ENCODE data around the gene RRP7A.
"Not testable (repeated sequence)": the region's sequence is repeated elsewhere in the genome, so short reads cannot be mapped to it uniquely, and the experiment has no call there.

RRP7A gene

GRCh38 chr22:42519525-42520401 is at the start of gene RRP7A:
RRP7A (minus strand) TSS chr22:42519796; CDS start chr22:42519786, 10 bp downstream.
- no peak for FAIRE-seq

- not testable (repeated sequence) for FAIRE-seq
Measured at GRCh38 chr22:42567950-42568349, 48.4 kb upstream of the RRP7A start.

GRCh38 chr22:42565956-42566355 is 46.4 kb upstream of the RRP7A start:
- FAIRE-seq, result no peak

GRCh38 chr22:42564699-42565098 is 45.1 kb upstream of the RRP7A start:
- no peak for FAIRE-seq

- FAIRE-seq, result not testable (repeated sequence)
Measured at GRCh38 chr22:42563943-42564342, 44.3 kb upstream of the RRP7A start.

GRCh38 chr22:42562684-42563083 is 43.1 kb upstream of the RRP7A start:
- no peak for FAIRE-seq

GRCh38 chr22:42562279-42562678 is 42.7 kb upstream of the RRP7A start:
- no peak for FAIRE-seq

GRCh38 chr22:42561856-42562255 is 42.3 kb upstream of the RRP7A start:
- no peak for FAIRE-seq

GRCh38 chr22:42560781-42561180 is 41.2 kb upstream of the RRP7A start:
- no peak for FAIRE-seq

GRCh38 chr22:42560381-42560780 is 40.8 kb upstream of the RRP7A start:
- no peak for FAIRE-seq

- FAIRE-seq, result no peak
Measured at GRCh38 chr22:42553475-42554361, 34.1 kb upstream of the RRP7A start, which contains the start of gene SERHL2. SERHL2 (plus strand) TSS chr22:42553956; CDS start chr22:42554021, 65 bp downstream.

GRCh38 chr22:42552294-42552647 is 32.7 kb upstream of the RRP7A start:
- not testable (repeated sequence) for FAIRE-seq

GRCh38 chr22:42549331-42550060 is 29.9 kb upstream of the RRP7A start:
- FAIRE-seq, result no peak

GRCh38 chr22:42548597-42549330 is 29.2 kb upstream of the RRP7A start:
- no peak for FAIRE-seq

GRCh38 chr22:42548126-42548525 is 28.5 kb upstream of the RRP7A start:
- FAIRE-seq, result not testable (repeated sequence)

GRCh38 chr22:42547562-42547961 is 28.0 kb upstream of the RRP7A start:
- FAIRE-seq, result no peak

GRCh38 chr22:42544686-42545085 is 25.1 kb upstream of the RRP7A start:
- no peak for FAIRE-seq

GRCh38 chr22:42539236-42539771 is 19.7 kb upstream of the RRP7A start:
- FAIRE-seq, result not testable (repeated sequence)

- FAIRE-seq, result not testable (repeated sequence)
Measured at GRCh38 chr22:42537199-42537831, 17.7 kb upstream of the RRP7A start.

- FAIRE-seq, result not testable (repeated sequence)
Measured at GRCh38 chr22:42536634-42537033, 17.0 kb upstream of the RRP7A start.

- no peak for FAIRE-seq
Measured at GRCh38 chr22:42536166-42536565, 16.6 kb upstream of the RRP7A start.

All from G401.6 (cell line).